Osteoblast (primary cell): Measurements from ENCODE around the gene NDUFA13. TPM values are rescaled to one million over a fixed set of nuclear protein-coding genes. Genes with fewer than 3 reads are reported as not detected.
A peak's percentile ranks its signal among the peaks of the same experiment; 100 is the strongest.

Source experiments
- DNase-seq: peaks from one replicate; pipeline ENCODE4 v3.0.0; 2011; ENCODE audit warnings: low spot score, mixed read lengths; ENCODE audit not compliant: insufficient read length; ENCODE audit errors: missing footprints
- H2AFZ ChIP-seq: 2 replicates; pipeline ENCODE4 v1.6.0; 2011; ENCODE audit warnings: mild to moderate bottlenecking, low read length
- H3K27ac ChIP-seq: 2 replicates; pipeline ENCODE4 v1.5.1; 2011; ENCODE audit warnings: mild to moderate bottlenecking, low read depth, low read length, moderate library complexity
- H3K27me3 ChIP-seq: 2 replicates; pipeline ENCODE4 v1.6.0; 2012; ENCODE audit warnings: mild to moderate bottlenecking, control low read depth, inconsistent platforms, low read length, moderate library complexity; ENCODE audit not compliant: insufficient read depth
- H3K36me3 ChIP-seq: 2 replicates; pipeline ENCODE4 v1.5.1; 2011; ENCODE audit warnings: mild to moderate bottlenecking, low read length, control low read depth, moderate library complexity; ENCODE audit not compliant: insufficient read depth
- H3K4me1 ChIP-seq: 2 replicates; pipeline ENCODE4 v1.5.1; 2011; ENCODE audit warnings: mild to moderate bottlenecking, low read length, control low read depth, moderate library complexity; ENCODE audit not compliant: insufficient read depth
- H3K4me2 ChIP-seq: 2 replicates; pipeline ENCODE4 v1.6.0; 2011; ENCODE audit warnings: mild to moderate bottlenecking, low read length; ENCODE audit not compliant: insufficient read depth
- H3K4me3 ChIP-seq: fragments of 200-600 bp; sonication (generic); 3 replicates; pipeline ENCODE4 v1.5.1; 2012; ENCODE audit warnings: mild to moderate bottlenecking, low read length, inconsistent platforms; ENCODE audit not compliant: insufficient read depth
- H3K79me2 ChIP-seq: 2 replicates; pipeline ENCODE4 v1.6.0; 2012; ENCODE audit warnings: mild to moderate bottlenecking, low read length, control low read depth, inconsistent platforms; ENCODE audit not compliant: insufficient read depth
- H3K9me3 ChIP-seq: 2 replicates; pipeline ENCODE4 v1.5.1; 2011; ENCODE audit warnings: low read depth, low read length, control low read depth
- H4K20me1 ChIP-seq: 2 replicates; pipeline ENCODE4 v1.6.0; 2012; ENCODE audit warnings: mild to moderate bottlenecking, low read length, control low read depth; ENCODE audit not compliant: insufficient read depth
- CTCF ChIP-seq: IDR thresholded peaks from 2 replicates; pipeline ENCODE4 v1.5.1; 2011; ENCODE audit warnings: mild to moderate bottlenecking, low read depth, low read length, moderate library complexity; ENCODE audit errors: extremely low read depth
- total RNA-seq: library from RNA; depleted of rRNA; stranded (reverse); fragments of >200 nt; gene quantifications from 2 replicates; pipeline ENCODE4 v1.2.3, GENCODE V29; 2012

The NDUFA13 gene
- total RNA-seq, 1 donor, result 160 TPM

- no peaks in the 10 kb centered on the region for H3K27me3 ChIP-seq
- H3K79me2 ChIP-seq, result peaks cover 83% of the 10 kb centered on the region
- H3K27ac ChIP-seq, result peak overlapping the region; percentile 91
- no peaks in the 10 kb centered on the region for H3K9me3 ChIP-seq
- H3K4me1 ChIP-seq, result peaks cover 40% of the 10 kb centered on the region
- DNase-seq, result peak; percentile 98
- H3K4me3 ChIP-seq, result peak overlapping the region; percentile 31
- H3K4me2 ChIP-seq, result peak overlapping the region; percentile 64
- H4K20me1 ChIP-seq, result peaks cover 19% of the 10 kb centered on the region
- TF ChIP-seq CTCF, result no peak
- peaks cover 14% of the 10 kb centered on the region for H3K36me3 ChIP-seq
- peak overlapping the region; percentile 23 for H2AFZ ChIP-seq
These were observed 26.9 kb upstream of the NDUFA13 start for GRCh38 chr19:19488875-19489690.

GRCh38 chr19:19489804-19490204 is 26.2 kb upstream of the NDUFA13 start:
- Histone ChIP-seq H3K4me1 (peaks cover 39% of the 10 kb centered on the region), H3K4me3 (peak overlapping the region; percentile 28), H3K79me2 (peaks cover 85% of the 10 kb centered on the region), H2AFZ (no peak overlapping the region), H3K4me2 (peak overlapping the region; percentile 64), H3K27me3 (no peaks in the 10 kb centered on the region), H3K9me3 (no peaks in the 10 kb centered on the region), H3K27ac (peak overlapping the region; percentile 91), H4K20me1 (peaks cover 25% of the 10 kb centered on the region), H3K36me3 (peaks cover 21% of the 10 kb centered on the region)
- peak; percentile 82 for DNase-seq
- no peak for TF ChIP-seq CTCF

GRCh38 chr19:19490214-19490968 is 25.6 kb upstream of the NDUFA13 start:
- peak overlapping the region; percentile 64 for H3K4me2 ChIP-seq
- H3K9me3 ChIP-seq, result no peaks in the 10 kb centered on the region
- peak; percentile 84 for TF ChIP-seq CTCF
- peaks cover 82% of the 10 kb centered on the region for H3K79me2 ChIP-seq
- H3K27ac ChIP-seq, result peak overlapping the region; percentile 91
- H3K27me3 ChIP-seq, result no peaks in the 10 kb centered on the region
- DNase-seq, result peak; percentile 98
- H3K4me3 ChIP-seq, result peak overlapping the region; percentile 28
- peaks cover 22% of the 10 kb centered on the region for H4K20me1 ChIP-seq
- H2AFZ ChIP-seq, result no peak overlapping the region
- H3K4me1 ChIP-seq, result peaks cover 33% of the 10 kb centered on the region
- peaks cover 24% of the 10 kb centered on the region for H3K36me3 ChIP-seq
